Measurements from ENCODE around the gene CRY1. TPM values are rescaled to one million over a fixed set of nuclear protein-coding genes. Genes with fewer than 3 reads are reported as not detected.

Gene CRY1
- total and polyA plus RNA-seq, 2 of the 4 experiments (the other 2 are of a cell fraction): 5.9 to 9.9 TPM

- H3K9me3 ChIP-seq (ENCODE audit: control insufficient read depth, insufficient read depth, low read length): no peaks in the 10 kb centered on the region; the same call in 1 of the 2 replicates
- H3K4me3 ChIP-seq (ENCODE audit: insufficient read depth, low read depth, low read length): no peak overlapping the region
- no TSS peak for BruUV-seq (replicated peaks)
- H3K18ac ChIP-seq (ENCODE audit: low read depth, low read length): no peak overlapping the region
- H3K79me1 ChIP-seq (ENCODE audit: low read depth in 1 of 2, low read length in 2 of 2): no peaks in the 10 kb centered on the region
- dilution Hi-C loops (cut with HindIII; ENCODE audit: low sequenced_read_pairs, unreplicated experiment) (no loop called here), intact Hi-C loops (cut with micrococcal nuclease) (no loop called here), in situ Hi-C loops (cut with MboI; ENCODE audit: low sequenced_read_pairs) (no loop called here)
- ChIA-PET CTCF (no interaction called here), POLR2A (ENCODE audit: unreplicated experiment) (no interaction called here)
- TF ChIP-seq CHD1 (IDR thresholded peaks at IDR 0.05; ENCODE audit: low read depth, low read length): no peak
- TF ChIP-seq CEBPB (IDR thresholded peaks at IDR 0.05; ENCODE audit: low read depth, low read length): no peak
- no peak for TF ChIP-seq RFX5 (IDR thresholded peaks at IDR 0.05; ENCODE audit: low read depth, low read length)
- no peak for TF ChIP-seq MAZ (IDR thresholded peaks at IDR 0.05; ENCODE audit: borderline replicate concordance, low read depth, low read length)
- TF ChIP-seq FOS (IDR thresholded peaks at IDR 0.05; ENCODE audit: low read depth, low read length): no peak
- TF ChIP-seq MAFK (IDR thresholded peaks at IDR 0.05; ENCODE audit: low read depth, low read length): no peak
- no peak for TF ChIP-seq RAD21 (IDR thresholded peaks at IDR 0.05; ENCODE audit: low read length)
- TF ChIP-seq USF2 (IDR thresholded peaks at IDR 0.05; ENCODE audit: low read depth, low read length): no peak
- TF ChIP-seq BHLHE40 (IDR thresholded peaks at IDR 0.05; ENCODE audit: low read depth, low read length): no peak
- TF ChIP-seq ELK1 (IDR thresholded peaks at IDR 0.05; ENCODE audit: borderline replicate concordance, low read depth, low read length): no peak
- TF ChIP-seq POLR2A (IDR thresholded peaks at IDR 0.05; ENCODE audit: low read depth, low read length): no peak
- TF ChIP-seq NFE2L2 (IDR thresholded peaks at IDR 0.05; ENCODE audit: low read depth, low read length): no peak
- TF ChIP-seq CTCF (conservative IDR thresholded peaks at IDR 0.05; ENCODE audit: low read depth, low read length): no peak
- TF ChIP-seq SMC3 (IDR thresholded peaks at IDR 0.05; ENCODE audit: low read depth, low read length): no peak
- TF ChIP-seq RCOR1 (IDR thresholded peaks at IDR 0.05; ENCODE audit: insufficient replicate concordance, low read length): no peak
- TF ChIP-seq MXI1 (IDR thresholded peaks at IDR 0.05; ENCODE audit: borderline replicate concordance, low read depth, low read length): no peak
- H3K9me1 ChIP-seq (ENCODE audit: insufficient read depth, low read length): no peaks in the 10 kb centered on the region
- no peak overlapping the region for H2AK5ac ChIP-seq (ENCODE audit: low read depth, low read length)
- no peak overlapping the region for H2BK120ac ChIP-seq (ENCODE audit: low read depth, low read length)
- no peak overlapping the region for H3K9ac ChIP-seq (ENCODE audit: low read depth, low read length)
- no peak overlapping the region for H2BK20ac ChIP-seq (ENCODE audit: low read depth, low read length)
- no peak overlapping the region for H3K56ac ChIP-seq (ENCODE audit: extremely low read depth, insufficient read depth, low read length)
- no peak overlapping the region for H3K27ac ChIP-seq (ENCODE audit: insufficient read depth, low read length)
- H3K4ac ChIP-seq (ENCODE audit: low read depth, low read length): no peak overlapping the region
- H2BK5ac ChIP-seq (ENCODE audit: low read depth, low read length, poor library complexity, severe bottlenecking): no peak overlapping the region
- no peak overlapping the region for H3K23ac ChIP-seq (ENCODE audit: low read depth, low read length)
- H4K91ac ChIP-seq (ENCODE audit: insufficient read depth, low read depth, low read length): no peak overlapping the region
- H3K36me3 ChIP-seq (ENCODE audit: control insufficient read depth, insufficient read depth, low read length): no peaks in the 10 kb centered on the region
- no peak overlapping the region for H2AFZ ChIP-seq (replicated peaks; ENCODE audit: low read length, poor library complexity)
- no peaks in the 10 kb centered on the region for H4K20me1 ChIP-seq (ENCODE audit: insufficient read depth, low read length)
- H2AK9ac ChIP-seq (replicated peaks; ENCODE audit: low read depth, low read length, poor library complexity): no peak overlapping the region
- no peak overlapping the region for H3K14ac ChIP-seq (replicated peaks; ENCODE audit: low read depth, low read length)
- no peak overlapping the region for H2BK15ac ChIP-seq (ENCODE audit: low read depth, low read length)
- H3K4me2 ChIP-seq (ENCODE audit: low read depth, low read length): no peak overlapping the region
- H3K27me3 ChIP-seq (ENCODE audit: control insufficient read depth, insufficient read depth, low read length): no peaks in the 10 kb centered on the region
- H3K4me1 ChIP-seq (ENCODE audit: control insufficient read depth, insufficient read depth, low read length): no peaks in the 10 kb centered on the region
- no peak overlapping the region for H4K5ac ChIP-seq (ENCODE audit: low read depth, low read length)
- ATAC-seq (ENCODE audit: low read depth): no peak
- DNase-seq: no peak
- no peak overlapping the region for H4K8ac ChIP-seq (ENCODE audit: low read depth in 2 of 2, low read length in 2 of 2)
These were observed 145.9 kb downstream of the CRY1 start for GRCh38 chr12:106947461-106947860.

Measured in IMR-90 (cell line).